Astrocyte (in vitro differentiated cells and primary cell): ENCODE measurements around the gene C3orf80.

Experiments used
- CTCF ChIP-seq: IDR thresholded peaks from 2 replicates; pipeline ENCODE4 v1.5.1; 2011; ENCODE audit warnings: low read depth, mild to moderate bottlenecking, inconsistent platforms, low read length, moderate library complexity; ENCODE audit not compliant: insufficient read depth
- EZH2 ChIP-seq: IDR thresholded peaks from 2 replicates; pipeline ENCODE4 v1.6.1; 2012; ENCODE audit warnings: mild to moderate bottlenecking, low read length, inconsistent platforms; ENCODE audit not compliant: insufficient read depth

DNA sequence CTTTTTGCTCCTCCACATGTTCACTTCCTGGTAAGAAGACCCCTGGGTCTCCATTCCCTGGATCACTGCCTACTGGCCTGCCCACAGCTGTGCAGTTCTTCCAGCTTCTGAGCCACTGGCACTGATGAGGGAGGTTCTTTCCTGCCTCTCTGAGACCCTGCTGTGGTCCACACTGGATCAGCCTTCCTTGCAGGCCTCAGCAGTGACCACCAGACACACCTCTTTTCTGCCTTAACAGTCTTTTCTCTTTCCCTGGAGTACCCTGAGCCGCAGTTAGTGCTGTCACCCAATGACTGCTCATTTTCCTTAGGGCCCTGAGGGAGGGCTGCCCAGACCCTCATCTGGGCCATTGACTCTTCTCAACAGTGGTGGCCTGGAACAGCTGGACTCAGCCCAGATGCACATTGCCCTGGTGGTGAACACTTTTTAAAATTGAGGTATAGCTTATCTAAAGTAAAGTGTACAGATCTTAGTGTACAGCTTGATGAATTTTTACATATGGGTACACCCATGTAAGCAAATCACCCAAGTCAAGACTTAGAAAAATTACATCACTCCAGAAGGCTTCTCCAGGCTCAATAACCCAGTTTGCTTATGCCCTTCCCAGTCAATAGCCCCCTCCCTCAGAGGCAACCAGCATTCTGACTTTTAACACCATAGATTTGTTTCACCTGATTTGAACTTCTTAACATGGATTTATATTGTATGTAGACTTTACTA lies 32.8 kb upstream of the C3orf80 start:
- no peak for TF ChIP-seq CTCF
- TF ChIP-seq EZH2, result no peak
